CD4-positive, alpha-beta T cell (primary cell): ENCODE measurements around the gene CCDC190. TPM values are rescaled to one million over a fixed set of nuclear protein-coding genes. Genes with fewer than 3 reads are reported as not detected.

Source experiments
- ATAC-seq: fragments of 200-7000 bp; cut with Tn5 transposase; one replicate; pipeline ENCODE4 v1.10.0; 2022; ENCODE audit warnings: mild to moderate bottlenecking; ENCODE audit not compliant: poor library complexity
- CTCF ChIA-PET: fragments of 350-600 bp; sonication (Branson Sonifier 250); formaldehyde crosslinking; loops from one replicate; lab custom pipeline; 2021; ENCODE audit warnings: antibody characterized with exemption, inconsistent platforms; lab: Charles Lee
- POLR2A ChIA-PET: fragments of 350-600 bp; sonication (Branson Sonifier 250); formaldehyde crosslinking; loops from one replicate; lab custom pipeline; 2021; ENCODE audit warnings: antibody characterized with exemption, inconsistent platforms; lab: Charles Lee
- DNase-seq, 14 experiments: peaks; one replicate each; pipeline ENCODE4 v3.0.0-alpha.2; 2013 to 2020; ENCODE audit warnings: mixed read lengths in 2 of 14
- H3K27ac ChIP-seq, 2 donors: one replicate each; pipeline versions ENCODE4 v1.5.1 to v1.7.0; 2013; ENCODE audit warnings: low read length in 2 of 2, low read depth in 1 of 2, mild to moderate bottlenecking in 1 of 2
- H3K27me3 ChIP-seq, 2 experiments: 1 replicate in 1 of 2; 2 replicates in 1 of 2; pipeline versions ENCODE4 v1.6.1 to v1.7.0; 2013; ENCODE audit warnings: low read length in 2 of 2, control low read depth in 1 of 2, mild to moderate bottlenecking in 1 of 2, moderate library complexity in 1 of 2; ENCODE audit not compliant: insufficient read depth in 2 of 2, control insufficient read depth in 1 of 2
- H3K36me3 ChIP-seq: one replicate; pipeline ENCODE4 v1.6.1; 2013; ENCODE audit warnings: low read length, control low read depth; ENCODE audit not compliant: insufficient read depth
- H3K4me1 ChIP-seq: one replicate; pipeline ENCODE4 v1.6.1; 2013; ENCODE audit warnings: low read length, control low read depth; ENCODE audit not compliant: insufficient read depth
- H3K4me3 ChIP-seq: one replicate; pipeline ENCODE4 v1.5.1; 2013; ENCODE audit warnings: mild to moderate bottlenecking, low read length, moderate library complexity
- H3K9me3 ChIP-seq, 2 experiments: 1 replicate in 1 of 2; 2 replicates in 1 of 2; pipeline versions ENCODE4 v1.6.1 to v1.7.0; 2013; ENCODE audit warnings: low read length in 2 of 2, mild to moderate bottlenecking in 2 of 2, control low read depth in 1 of 2, moderate library complexity in 1 of 2; ENCODE audit not compliant: control insufficient read depth in 1 of 2, insufficient read depth in 1 of 2
- H3K27ac Mint-ChIP-seq: one replicate; pipeline ENCODE4 v1.8.0; 2020; ENCODE audit warnings: mixed read lengths
- H3K27me3 Mint-ChIP-seq: one replicate; pipeline ENCODE4 v1.8.0; 2021; ENCODE audit warnings: mixed read lengths
- H3K36me3 Mint-ChIP-seq: one replicate; pipeline ENCODE4 v1.8.0; 2021; ENCODE audit warnings: low read depth, mixed read lengths
- H3K4me1 Mint-ChIP-seq: one replicate; pipeline ENCODE4 v1.8.0; 2021; ENCODE audit warnings: low read depth, mixed read lengths
- H3K4me3 Mint-ChIP-seq: one replicate; pipeline ENCODE4 v1.8.0; 2020; ENCODE audit warnings: mild to moderate bottlenecking, mixed read lengths
- H3K9me3 Mint-ChIP-seq: one replicate; pipeline ENCODE4 v1.8.0; 2020; ENCODE audit warnings: mixed read lengths
- CTCF ChIP-seq: fragments of 200-600 bp; IDR thresholded peaks from one replicate; pipeline ENCODE4 v1.8.0; 2022; ENCODE audit warnings: antibody characterized with exemption, mild to moderate bottlenecking
- intact Hi-C, 2 experiments: fragments of 100-400 bp; cut with DNase I in 1 of 2; cut with micrococcal nuclease in 1 of 2; formaldehyde crosslinking; loops; one replicate each; pipeline versions ENCODE4 v1.15.1 to v1.9.0; 2023 to 2025; cut with DNase I, micrococcal nuclease
- total RNA-seq, 174 experiments: library from RNA in 2 of 174; stranded (reverse) in 2 of 174; gene quantifications; one replicate each; pipeline ENCODE4 v1.2.3 and lab custom pipeline; 2021 to 2026

The CCDC190 gene
- total RNA-seq, 2 experiments from 2014 or later: not detected

- H3K4me1 Mint-ChIP-seq: no peaks in the 10 kb centered on the region
- ChIA-PET POLR2A (no interaction called here), CTCF (no interaction called here)
- Histone ChIP-seq H3K27ac (no peak overlapping the region), H3K9me3 (no peaks in the 10 kb centered on the region), H3K27me3 (peaks cover 11 to 18% of the 10 kb centered on the region in 2 experiments), H3K4me1 (no peaks in the 10 kb centered on the region), H3K36me3 (no peaks in the 10 kb centered on the region), H3K4me3 (no peak overlapping the region)
- no peak for TF ChIP-seq CTCF
- H3K27ac Mint-ChIP-seq: no peak overlapping the region
- intact Hi-C loops: no loop called here
- ATAC-seq (no peak), DNase-seq (no peak)
- H3K9me3 Mint-ChIP-seq: peaks cover 3% of the 10 kb centered on the region
- H3K27me3 Mint-ChIP-seq: peaks cover 58% of the 10 kb centered on the region
- no peaks in the 10 kb centered on the region for H3K36me3 Mint-ChIP-seq
- no peak overlapping the region for H3K4me3 Mint-ChIP-seq
Observed at GRCh38 chr1:162877412-162877811, 16.4 kb upstream of the CCDC190 start.

GRCh38 chr1:162876751-162877150, 15.8 kb upstream of the CCDC190 start:
- H3K36me3 Mint-ChIP-seq: no peaks in the 10 kb centered on the region
- H3K27me3 Mint-ChIP-seq: peaks cover 60% of the 10 kb centered on the region
- peaks cover 5% of the 10 kb centered on the region for H3K9me3 Mint-ChIP-seq
- TF ChIP-seq CTCF: no peak
- no peak overlapping the region for H3K4me3 Mint-ChIP-seq
- no peaks in the 10 kb centered on the region for H3K4me1 Mint-ChIP-seq
- POLR2A ChIA-PET: no interaction called here
- intact Hi-C loops: no loop called here
- Histone ChIP-seq H3K4me1 (no peaks in the 10 kb centered on the region), H3K4me3 (no peak overlapping the region), H3K36me3 (no peaks in the 10 kb centered on the region), H3K27me3 (peaks cover 5 to 18% of the 10 kb centered on the region in 2 experiments), H3K9me3 (no peaks in the 10 kb centered on the region), H3K27ac (no peak overlapping the region)
- H3K27ac Mint-ChIP-seq: no peak overlapping the region
- no peak for ATAC-seq
- DNase-seq: no peak
- CTCF ChIA-PET: no interaction called here

- Histone ChIP-seq H3K27me3 (peaks cover 4 to 18% of the 10 kb centered on the region in 2 experiments), H3K36me3 (no peaks in the 10 kb centered on the region), H3K9me3 (peaks cover 0 to 2% of the 10 kb centered on the region in 2 experiments), H3K4me1 (no peaks in the 10 kb centered on the region), H3K4me3 (no peak overlapping the region), H3K27ac (no peak overlapping the region)
- CTCF ChIA-PET: no interaction called here
- Mint-ChIP-seq H3K4me3 (no peak overlapping the region), H3K27me3 (peaks cover 71% of the 10 kb centered on the region), H3K36me3 (no peaks in the 10 kb centered on the region), H3K4me1 (no peaks in the 10 kb centered on the region), H3K9me3 (peaks cover 19% of the 10 kb centered on the region), H3K27ac (no peak overlapping the region)
- no peak for TF ChIP-seq CTCF
- intact Hi-C loops: no loop called here
- ATAC-seq (no peak), DNase-seq (no peak)
- POLR2A ChIA-PET: no interaction called here
Observed at GRCh38 chr1:162873671-162874666, 13.0 kb upstream of the CCDC190 start.
